GM12864 (cell line): ENCODE measurements around the gene KBTBD6.
"Not testable (repeated sequence)": the region's sequence is repeated elsewhere in the genome, so short reads cannot be mapped to it uniquely, and the experiment has no call there.

ENCODE experiments used
- DNase-seq: peaks from one replicate; pipeline ENCODE4 v3.0.0-alpha.2; 2011; ENCODE audit warnings: low read depth
- H3K4me3 ChIP-seq: 2 replicates; pipeline ENCODE4 v1.5.1; 2011; ENCODE audit warnings: mild to moderate bottlenecking, low read depth, low read length, control low read depth
- CTCF ChIP-seq: IDR thresholded peaks from 2 replicates; pipeline ENCODE4 v1.5.1; 2011; ENCODE audit warnings: low read depth, mild to moderate bottlenecking, moderate library complexity, low read length, control low read depth, inconsistent platforms; ENCODE audit errors: missing control alignments

Gene KBTBD6

GRCh38 chr13:41132512-41133152 is at the start of gene KBTBD6:
Gene KBTBD6 (minus strand): TSS chr13:41132802. CDS start chr13:41132511, 291 bp downstream.
- peak; percentile 93 for DNase-seq
- H3K4me3 ChIP-seq, result peak within 1 kb of the TSS; percentile 63

GRCh38 chr13:41182231-41182630 is 49.6 kb upstream of the KBTBD6 start:
- DNase-seq, result no peak
- H3K4me3 ChIP-seq, result no peak overlapping the region
- no peak for TF ChIP-seq CTCF

More at GRCh38 chr13:41132512-41133152, at the start of gene KBTBD6:
- TF ChIP-seq CTCF, result no peak

- no peak overlapping the region for H3K4me3 ChIP-seq
- no peak for TF ChIP-seq CTCF
- DNase-seq, result no peak
Observed at GRCh38 chr13:41179593-41180250, 47.1 kb upstream of the KBTBD6 start.

GRCh38 chr13:41178040-41178439 is 45.4 kb upstream of the KBTBD6 start:
- no peak for DNase-seq
- no peak for TF ChIP-seq CTCF
- no peak overlapping the region for H3K4me3 ChIP-seq

- no peak for TF ChIP-seq CTCF
- no peak for DNase-seq
- no peak overlapping the region for H3K4me3 ChIP-seq
Observed at GRCh38 chr13:41177616-41178015, 45.0 kb upstream of the KBTBD6 start.

- not testable (repeated sequence) for DNase-seq, H3K4me3 ChIP-seq
Observed at GRCh38 chr13:41175576-41175975, 43.0 kb upstream of the KBTBD6 start.

GRCh38 chr13:41162151-41162550 is 29.5 kb upstream of the KBTBD6 start:
- no peak overlapping the region for H3K4me3 ChIP-seq
- no peak for DNase-seq

More at GRCh38 chr13:41162151-41162550, 29.5 kb upstream of the KBTBD6 start:
- no peak for TF ChIP-seq CTCF
